NK-92 treated with Interleukin-12 subunit alpha and Interleukin-12 subunit beta, amount 100 ng/mL, for 24 hours (cell line): ENCODE data around the gene HCST.
A peak's percentile ranks its signal among the peaks of the same experiment; 100 is the strongest.
"Not testable (repeated sequence)": the region's sequence is repeated elsewhere in the genome, so short reads cannot be mapped to it uniquely, and the experiment has no call there.

Source experiments
- DNase-seq: peaks from one replicate; lab custom pipeline; 2025; lab: John Stamatoyannopoulos, UW

HCST gene

GRCh38 chr19:35879770-35880317 lies 22.5 kb upstream of the HCST start:
- no peak for DNase-seq

DNA sequence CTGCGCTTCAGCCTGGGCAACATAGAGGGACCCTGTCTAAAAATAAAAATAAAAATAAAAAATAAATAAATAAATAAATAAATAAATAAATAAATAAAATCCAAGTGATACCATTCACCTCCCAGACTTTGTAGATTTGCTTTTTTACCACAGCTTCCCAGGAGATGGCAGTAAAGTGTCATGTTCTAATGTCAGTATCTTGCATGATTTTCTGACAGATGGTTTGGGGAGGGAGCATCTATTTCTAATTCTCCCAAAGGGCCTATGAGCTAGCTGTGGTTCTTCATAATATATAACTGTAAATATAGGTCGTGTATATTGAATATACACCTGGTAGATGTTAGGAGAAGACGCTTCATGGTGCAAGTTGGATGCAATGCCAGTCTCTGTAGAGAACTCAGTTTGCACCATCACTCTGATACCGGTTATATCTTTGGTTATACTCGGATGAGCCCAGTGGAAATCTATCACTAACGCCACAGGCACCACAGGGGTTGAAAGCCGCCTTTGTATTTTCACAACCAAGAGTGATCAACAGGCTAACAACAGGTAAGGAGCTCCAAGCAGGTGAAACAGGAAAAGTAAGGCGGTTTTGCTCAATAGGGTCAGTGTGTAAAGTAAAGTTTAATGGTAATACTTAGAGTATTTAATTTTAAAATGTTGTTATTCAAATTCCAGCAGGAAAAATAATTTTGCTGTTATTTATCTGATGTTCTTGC lies 20.1 kb upstream of the HCST start:
- DNase-seq = no peak

- no peak for DNase-seq
Measured at GRCh38 chr19:35883882-35884281, 18.4 kb upstream of the HCST start.

DNA sequence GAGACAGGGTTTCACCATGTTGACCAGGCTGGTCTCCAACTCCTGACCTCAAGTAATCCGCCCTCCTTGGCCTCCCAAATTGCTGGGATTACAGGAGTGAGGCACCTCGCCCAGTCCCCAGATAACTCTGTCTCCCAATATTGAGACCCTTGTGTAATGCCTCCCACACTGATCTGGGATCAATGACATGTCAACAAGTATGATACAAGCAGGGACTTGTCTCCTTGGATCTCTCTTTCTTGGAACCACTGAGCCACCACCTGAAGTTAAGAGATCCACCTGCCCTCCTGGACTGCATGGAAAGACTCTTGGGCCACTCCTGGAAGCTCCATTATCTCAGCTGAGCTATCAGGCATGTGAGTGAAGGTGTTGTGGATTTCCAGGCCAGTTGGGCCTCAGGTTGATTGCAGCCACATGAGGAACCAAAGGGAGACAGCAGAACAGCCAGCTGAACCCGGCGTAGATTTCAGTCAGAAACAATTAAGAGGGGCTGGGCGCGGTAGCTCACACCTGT lies 17.0 kb upstream of the HCST start:
- no peak for DNase-seq

GRCh38 chr19:35885904-35886303 lies 16.4 kb upstream of the HCST start:
- DNase-seq = no peak

- no peak for DNase-seq
Measured at GRCh38 chr19:35887197-35887596, 15.1 kb upstream of the HCST start.

DNA sequence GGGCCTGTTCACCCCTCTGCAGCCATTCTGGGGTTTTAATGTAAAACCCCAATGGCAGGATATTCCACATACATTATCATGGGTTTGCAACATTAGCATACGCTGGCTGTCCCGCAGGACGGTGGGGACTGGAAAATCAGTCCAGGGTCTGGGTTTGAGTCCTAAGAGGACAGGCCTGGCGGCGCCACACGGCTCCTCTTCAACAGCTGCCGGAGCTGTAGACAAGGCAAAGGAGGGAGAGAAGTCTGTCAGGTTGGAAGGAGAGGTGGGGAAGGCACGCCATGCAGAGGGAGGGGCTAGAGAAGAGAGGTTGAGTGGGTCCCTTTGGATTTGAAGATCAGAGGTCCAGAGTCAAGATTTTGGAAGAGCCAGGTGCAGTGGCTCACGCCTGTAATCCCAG lies 13.9 kb upstream of the HCST start:
- no peak for DNase-seq

- DNase-seq = no peak
Measured at GRCh38 chr19:35889370-35890112, 12.8 kb upstream of the HCST start.

- no peak for DNase-seq
Measured at GRCh38 chr19:35890113-35890650, 12.1 kb upstream of the HCST start.

GRCh38 chr19:35891819-35892218 lies 10.5 kb upstream of the HCST start:
- not testable (repeated sequence) for DNase-seq

GRCh38 chr19:35894342-35894741 lies 8.0 kb upstream of the HCST start:
- DNase-seq = no peak

DNA sequence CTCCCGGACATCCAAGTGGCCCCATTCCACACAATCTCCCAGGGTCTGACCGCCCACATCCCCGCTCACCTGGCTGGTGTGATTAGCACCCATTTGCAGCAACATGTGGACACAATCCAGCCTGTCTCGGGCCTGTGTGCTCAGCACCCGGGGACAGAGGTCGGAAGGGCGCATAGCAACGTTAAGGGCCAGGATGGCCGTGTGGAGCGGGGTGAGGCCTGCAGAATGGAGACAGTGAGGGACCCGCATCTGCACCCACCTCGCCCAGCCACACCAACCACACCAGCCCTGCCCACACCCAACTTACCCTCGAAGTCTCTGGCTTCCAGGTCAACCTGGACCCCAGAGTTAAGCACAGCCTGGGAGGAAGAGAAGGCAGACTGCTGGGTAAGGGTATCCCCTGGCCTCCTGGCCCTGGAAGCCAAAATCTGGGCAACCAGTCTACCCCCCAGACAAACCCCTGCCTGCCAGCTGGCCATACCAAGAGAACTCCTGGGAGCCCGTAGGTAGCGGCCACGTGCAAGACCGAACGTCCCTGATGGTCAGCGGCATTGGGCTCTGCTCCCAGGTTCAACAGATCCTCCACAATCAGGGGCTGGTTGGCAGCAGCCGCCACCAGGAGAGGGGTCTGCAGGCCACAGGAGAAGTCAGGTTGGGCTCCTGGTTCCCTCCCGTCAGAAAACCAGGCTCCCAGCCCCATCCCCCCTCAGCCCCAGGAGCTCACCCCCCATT lies 6.3 kb upstream of the HCST start:
- DNase-seq = no peak

DNA sequence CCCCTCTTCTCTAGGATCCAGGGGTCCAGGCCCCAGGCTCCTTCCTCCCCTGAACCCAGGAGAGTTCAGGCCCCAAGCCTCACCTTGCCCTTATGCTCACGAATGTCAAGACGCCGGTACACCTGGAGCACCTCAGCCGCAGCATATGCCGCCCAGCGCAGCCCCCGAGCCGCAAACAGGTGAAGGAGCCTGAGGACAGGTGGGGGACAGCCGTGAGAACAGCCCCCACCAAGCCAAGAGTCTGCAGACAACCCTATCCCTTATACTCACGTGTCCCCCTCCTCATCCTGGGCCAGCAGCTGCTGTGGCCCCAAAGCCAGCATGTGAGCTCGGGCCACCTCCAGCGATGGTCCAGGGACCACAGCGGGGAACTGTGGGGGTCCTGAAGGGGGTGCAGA lies 5.7 kb upstream of the HCST start:
- DNase-seq = no peak

- no peak for DNase-seq
Measured at GRCh38 chr19:35897706-35898451, 4.5 kb upstream of the HCST start.

DNA sequence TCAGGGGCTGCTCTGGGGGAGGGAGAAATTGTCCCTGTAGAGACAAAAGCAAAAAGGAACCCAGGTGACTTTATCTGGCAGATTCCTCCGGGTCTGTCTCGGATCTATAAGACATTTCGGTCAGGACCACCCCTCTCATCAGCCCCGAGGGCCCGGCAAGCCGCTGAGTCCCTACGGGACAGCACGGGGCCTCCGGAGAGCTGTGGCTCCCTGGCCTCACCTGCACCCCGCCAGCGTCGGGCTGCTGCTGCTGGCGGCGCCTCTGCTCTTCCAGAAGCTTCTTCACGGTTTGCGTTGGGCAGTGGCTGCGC lies 3.9 kb upstream of the HCST start:
- DNase-seq = no peak

GRCh38 chr19:35899547-35900214 lies 2.6 kb upstream of the HCST start:
- DNase-seq = peak; percentile 77

DNA sequence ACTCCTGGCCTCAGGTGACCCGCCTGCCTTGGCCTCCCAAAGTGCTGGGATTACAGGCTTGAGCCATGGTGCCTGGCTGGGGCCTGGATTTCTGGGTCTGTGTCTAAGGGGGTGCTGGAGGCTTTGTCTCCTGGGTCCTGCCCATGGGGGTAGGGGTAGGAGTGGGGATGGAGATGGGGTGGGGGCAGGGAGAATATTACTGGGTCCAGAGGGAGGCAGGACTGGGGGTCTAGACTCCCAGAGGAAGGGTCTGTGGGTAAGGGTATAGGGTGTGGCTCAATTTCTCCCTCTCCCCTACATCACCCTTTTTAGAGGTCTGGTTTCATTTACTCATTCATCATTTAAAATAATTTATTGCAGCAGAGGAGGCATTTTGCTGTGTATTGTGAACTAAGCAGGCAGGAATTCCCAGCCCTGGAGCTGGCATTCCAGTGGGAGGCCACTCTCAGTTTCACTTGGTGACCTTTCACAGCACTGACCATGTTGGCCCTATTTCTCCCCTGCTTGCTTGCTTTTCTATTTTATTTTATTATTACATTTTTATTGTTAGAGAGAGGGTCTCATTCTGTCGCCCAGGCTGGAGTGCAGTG lies 1.2 kb upstream of the HCST start:
- no peak for DNase-seq

GRCh38 chr19:35902870-35903475 lies 644 bp downstream of the HCST start:
- no peak for DNase-seq

- DNase-seq = peak; percentile 94
Measured at GRCh38 chr19:35903550-35904179, 1.3 kb downstream of the HCST start.
